ENCODE results near the gene MFN1.
A peak's percentile ranks its signal among the peaks of the same experiment; 100 is the strongest.

The MFN1 gene

DNA sequence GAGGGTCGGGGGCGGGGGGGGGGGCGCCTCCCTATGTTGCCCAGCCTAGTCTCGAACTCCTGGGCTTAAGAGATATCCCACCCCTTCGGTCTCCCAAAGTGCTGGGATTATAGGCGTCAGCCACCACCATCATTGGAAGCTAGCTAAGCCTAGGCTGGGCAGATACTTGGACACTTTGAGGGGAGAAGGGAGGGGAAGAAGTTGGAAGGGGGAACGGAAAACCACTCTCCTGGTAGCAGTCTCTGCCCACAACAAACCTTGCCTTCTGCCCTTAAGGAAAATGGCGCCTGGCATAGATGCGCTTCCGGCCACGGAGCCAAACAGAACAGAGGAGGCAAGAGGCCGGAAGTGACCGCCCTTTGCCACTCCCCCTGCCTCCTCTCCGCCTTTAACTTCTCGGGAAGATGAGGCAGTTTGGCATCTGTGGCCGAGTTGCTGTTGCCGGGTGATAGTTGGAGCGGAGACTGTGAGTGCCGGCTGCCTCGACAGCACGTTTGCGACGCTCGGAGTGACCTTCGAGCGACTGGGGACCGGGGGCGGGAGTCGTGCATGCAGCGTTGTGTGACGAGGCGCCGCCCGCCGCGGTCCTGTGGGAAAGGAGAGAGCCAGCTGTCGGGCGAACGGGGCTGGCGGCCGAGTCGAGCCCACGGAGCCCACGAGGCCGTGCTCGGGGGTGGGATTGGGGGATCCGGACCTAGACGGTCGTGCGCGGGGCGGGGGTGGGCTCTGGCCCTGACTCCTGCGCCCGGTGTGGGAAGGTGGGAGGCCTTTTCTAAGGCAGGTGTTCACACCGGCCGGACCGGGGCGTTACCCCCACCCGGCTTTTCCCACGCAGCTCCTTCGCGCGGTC, at the start of gene MFN1:
Gene MFN1 (plus strand): TSS at position 365 of the 850 bp plus-strand sequence. CDS start 1,143 bp downstream, outside the sequence.
- TF ChIP-seq, protein P1, sequence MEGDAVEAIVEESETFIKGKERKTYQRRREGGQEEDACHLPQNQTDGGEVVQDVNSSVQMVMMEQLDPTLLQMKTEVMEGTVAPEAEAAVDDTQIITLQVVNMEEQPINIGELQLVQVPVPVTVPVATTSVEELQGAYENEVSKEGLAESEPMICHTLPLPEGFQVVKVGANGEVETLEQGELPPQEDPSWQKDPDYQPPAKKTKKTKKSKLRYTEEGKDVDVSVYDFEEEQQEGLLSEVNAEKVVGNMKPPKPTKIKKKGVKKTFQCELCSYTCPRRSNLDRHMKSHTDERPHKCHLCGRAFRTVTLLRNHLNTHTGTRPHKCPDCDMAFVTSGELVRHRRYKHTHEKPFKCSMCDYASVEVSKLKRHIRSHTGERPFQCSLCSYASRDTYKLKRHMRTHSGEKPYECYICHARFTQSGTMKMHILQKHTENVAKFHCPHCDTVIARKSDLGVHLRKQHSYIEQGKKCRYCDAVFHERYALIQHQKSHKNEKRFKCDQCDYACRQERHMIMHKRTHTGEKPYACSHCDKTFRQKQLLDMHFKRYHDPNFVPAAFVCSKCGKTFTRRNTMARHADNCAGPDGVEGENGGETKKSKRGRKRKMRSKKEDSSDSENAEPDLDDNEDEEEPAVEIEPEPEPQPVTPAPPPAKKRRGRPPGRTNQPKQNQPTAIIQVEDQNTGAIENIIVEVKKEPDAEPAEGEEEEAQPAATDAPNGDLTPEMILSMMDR (IDR thresholded peaks at IDR 0.05; ENCODE audit: low read length, missing control alignments) = no peak
- H3K4me3 ChIP-seq (replicated peaks; ENCODE audit: low read depth, low read length) = peak within 1 kb of the TSS; percentile 87
- peak; percentile 95 for DNase-seq (ENCODE audit: low read depth)

DNA sequence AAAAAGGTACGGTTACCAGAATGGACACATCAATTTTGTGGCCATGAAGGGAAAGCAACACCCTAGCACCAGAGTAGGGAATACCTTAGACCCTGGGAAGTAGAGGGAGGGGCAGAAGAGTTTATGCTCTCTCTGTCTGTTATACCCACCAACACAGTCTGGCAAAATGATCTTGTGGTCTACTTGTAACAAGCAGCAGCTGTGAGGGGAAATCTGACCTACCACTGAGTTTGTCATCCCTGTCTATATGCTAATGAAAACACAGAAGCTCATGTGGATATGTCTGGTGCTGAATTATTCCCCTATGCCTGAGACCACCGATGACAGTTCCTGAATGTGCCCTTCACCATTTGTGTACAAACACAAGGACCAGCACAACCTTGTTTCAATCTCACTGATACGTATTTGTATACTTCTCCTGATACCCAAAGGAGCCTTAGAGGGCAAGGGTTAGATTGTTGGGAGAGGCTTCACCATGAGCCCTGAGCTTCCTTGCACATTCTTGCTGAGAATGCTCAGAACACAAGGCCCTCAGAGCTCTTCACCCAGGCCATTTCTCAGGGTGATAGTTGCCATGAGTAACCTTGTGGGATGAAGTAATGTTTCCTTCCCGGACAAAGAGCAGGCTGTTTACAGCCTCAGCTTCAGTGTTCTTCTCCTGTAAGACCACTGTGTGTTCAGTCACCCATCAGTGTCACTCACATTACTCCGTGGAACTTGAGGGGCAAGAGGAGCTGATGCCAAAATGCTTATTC, 49.4 kb upstream of the MFN1 start:
- DNase-seq (ENCODE audit: low read depth) = peak; percentile 66
- TF ChIP-seq, protein P1 (IDR thresholded peaks at IDR 0.05; ENCODE audit: low read length, missing control alignments) = no peak
- H3K4me3 ChIP-seq (replicated peaks; ENCODE audit: low read depth, low read length) = no peak overlapping the region

DNA sequence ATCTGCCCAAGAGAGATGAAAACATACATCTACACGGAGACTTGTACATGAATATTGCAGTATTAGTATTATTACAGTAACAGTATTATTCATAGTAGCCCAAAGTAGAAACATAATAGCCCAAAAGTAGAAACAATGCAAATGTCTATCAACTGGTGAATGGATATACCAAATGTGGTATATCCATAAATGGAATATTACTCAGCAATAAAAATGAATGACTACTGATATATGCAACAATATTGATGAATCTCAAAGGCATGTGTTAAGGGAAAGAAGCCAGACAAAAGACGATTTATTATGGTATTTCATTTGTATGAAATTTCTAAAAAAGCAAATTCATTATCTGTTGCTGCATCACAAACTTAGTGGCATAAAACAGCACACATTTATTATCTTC, 48.2 kb upstream of the MFN1 start:
- TF ChIP-seq, protein P1 (IDR thresholded peaks at IDR 0.05; ENCODE audit: low read length, missing control alignments) = no peak
- no peak overlapping the region for H3K4me3 ChIP-seq (replicated peaks; ENCODE audit: low read depth, low read length)
- no peak for DNase-seq (ENCODE audit: low read depth)

DNA sequence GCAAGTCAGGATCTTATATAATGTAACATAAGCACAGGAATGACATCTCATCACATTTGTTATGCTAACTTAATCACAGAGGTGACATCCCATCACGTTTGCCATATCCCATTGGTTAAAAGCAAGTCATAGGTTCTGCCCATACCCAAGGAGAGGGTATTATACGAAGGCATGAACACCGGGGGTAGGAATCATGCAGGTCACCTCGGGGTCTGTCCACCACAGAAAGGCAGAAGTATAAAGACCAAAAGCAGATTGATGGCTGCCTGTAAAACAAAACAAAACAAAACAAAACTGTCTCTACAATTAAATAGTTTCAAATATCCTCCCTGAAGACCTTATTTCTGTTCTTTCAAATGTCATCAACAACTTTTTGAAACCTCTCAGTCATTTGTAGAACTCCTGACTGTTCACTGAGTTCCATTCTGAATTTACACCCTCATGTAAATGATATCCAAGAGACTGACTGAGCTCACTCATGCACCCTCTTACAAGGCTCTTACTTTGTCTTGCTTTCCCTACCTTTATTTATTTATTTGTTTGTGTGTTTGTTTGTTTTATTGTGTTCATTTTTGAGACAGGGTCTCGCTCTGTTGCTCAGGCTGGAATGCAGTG, 47.4 kb upstream of the MFN1 start:
- TF ChIP-seq, protein P1 (IDR thresholded peaks at IDR 0.05; ENCODE audit: low read length, missing control alignments) = no peak
- H3K4me3 ChIP-seq (replicated peaks; ENCODE audit: low read depth, low read length) = no peak overlapping the region
- no peak for DNase-seq (ENCODE audit: low read depth)

DNA sequence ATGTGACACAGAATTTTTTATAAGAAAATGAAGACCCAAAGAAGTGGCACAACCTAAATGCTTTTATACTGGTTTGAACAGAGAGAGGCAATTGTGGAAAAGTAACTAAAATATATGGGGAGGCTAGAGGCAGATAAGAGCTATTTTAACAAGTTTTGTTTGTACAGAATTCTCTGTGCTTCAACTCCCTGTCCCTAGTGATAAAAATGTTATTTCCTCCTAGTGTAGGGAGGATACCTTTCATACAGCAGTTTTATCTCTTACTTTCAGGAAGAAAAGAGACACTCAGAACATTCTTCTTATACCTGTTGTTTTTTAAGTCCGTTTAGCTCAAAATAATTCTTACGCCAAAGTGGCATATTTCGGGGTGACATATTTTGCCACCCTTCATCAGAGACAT, 45.9 kb upstream of the MFN1 start:
- H3K4me3 ChIP-seq (replicated peaks; ENCODE audit: low read depth, low read length) = no peak overlapping the region
- DNase-seq (ENCODE audit: low read depth) = no peak
- TF ChIP-seq, protein P1 (IDR thresholded peaks at IDR 0.05; ENCODE audit: low read length, missing control alignments) = no peak

DNA sequence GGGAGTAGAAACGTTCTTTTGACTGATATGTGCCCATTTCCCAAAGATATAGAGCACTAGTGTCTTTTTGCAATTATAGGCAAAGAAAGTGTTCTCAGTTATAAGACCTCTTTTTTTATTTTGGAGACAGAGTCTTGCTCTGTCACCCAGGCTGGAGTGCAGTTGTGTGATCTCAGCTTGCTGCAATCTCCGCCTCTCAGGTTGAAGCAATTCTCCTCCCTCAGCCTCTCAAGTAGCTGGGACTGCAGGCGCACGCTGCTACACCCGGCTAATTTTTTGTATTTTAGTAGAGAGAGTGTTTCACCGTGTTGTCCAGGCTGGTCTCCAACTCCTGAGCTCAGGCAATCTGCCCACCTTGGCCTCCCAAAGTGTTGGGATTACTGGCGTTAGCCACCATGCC, 45.4 kb upstream of the MFN1 start:
- no peak overlapping the region for H3K4me3 ChIP-seq (replicated peaks; ENCODE audit: low read depth, low read length)
- TF ChIP-seq, protein P1 (IDR thresholded peaks at IDR 0.05; ENCODE audit: low read length, missing control alignments) = no peak
- DNase-seq (ENCODE audit: low read depth) = no peak

Data from fibroblast of pulmonary artery (primary cell).